ENCODE data around the gene WDR38. TPM values are rescaled to one million over a fixed set of nuclear protein-coding genes. Genes with fewer than 3 reads are reported as not detected.
A peak's percentile ranks its signal among the peaks of the same experiment; 100 is the strongest.

WDR38 gene
- total RNA-seq, 1 donor from 2014 or later = 6.6 TPM

DNA sequence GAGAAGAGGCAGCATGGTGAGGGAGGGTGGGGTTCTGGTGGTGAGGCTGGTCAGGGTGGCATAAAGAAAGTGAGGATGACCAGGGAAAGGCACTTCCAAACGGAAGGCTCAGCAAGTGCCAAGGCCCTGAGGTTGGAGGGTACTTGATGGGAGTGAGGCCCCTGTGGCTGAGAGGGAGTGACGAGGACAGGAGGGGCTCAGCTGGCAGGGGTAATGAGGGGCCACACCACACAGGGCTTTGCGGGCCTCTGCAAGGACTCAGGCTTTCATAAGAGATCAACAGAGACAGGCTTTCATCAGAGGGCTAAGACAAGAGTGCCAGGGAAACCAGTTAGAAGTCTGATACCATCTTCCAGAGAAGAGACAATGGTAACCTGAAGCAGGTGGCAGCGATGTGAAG lies 32.3 kb downstream of the WDR38 start:
- no peak overlapping the region for H3K27ac ChIP-seq
- no peak overlapping the region for H3K4me3 ChIP-seq
- no peaks in the 10 kb centered on the region for H3K27me3 ChIP-seq (ENCODE audit: low read depth)
- no peaks in the 10 kb centered on the region for H3K9me3 ChIP-seq
- intact Hi-C loops (cut with DNase I) = no loop called here
- peaks cover 95% of the 10 kb centered on the region for H3K36me3 ChIP-seq
- DNase-seq (peak; percentile 10), ATAC-seq (no peak)
- TF ChIP-seq, protein P1, sequence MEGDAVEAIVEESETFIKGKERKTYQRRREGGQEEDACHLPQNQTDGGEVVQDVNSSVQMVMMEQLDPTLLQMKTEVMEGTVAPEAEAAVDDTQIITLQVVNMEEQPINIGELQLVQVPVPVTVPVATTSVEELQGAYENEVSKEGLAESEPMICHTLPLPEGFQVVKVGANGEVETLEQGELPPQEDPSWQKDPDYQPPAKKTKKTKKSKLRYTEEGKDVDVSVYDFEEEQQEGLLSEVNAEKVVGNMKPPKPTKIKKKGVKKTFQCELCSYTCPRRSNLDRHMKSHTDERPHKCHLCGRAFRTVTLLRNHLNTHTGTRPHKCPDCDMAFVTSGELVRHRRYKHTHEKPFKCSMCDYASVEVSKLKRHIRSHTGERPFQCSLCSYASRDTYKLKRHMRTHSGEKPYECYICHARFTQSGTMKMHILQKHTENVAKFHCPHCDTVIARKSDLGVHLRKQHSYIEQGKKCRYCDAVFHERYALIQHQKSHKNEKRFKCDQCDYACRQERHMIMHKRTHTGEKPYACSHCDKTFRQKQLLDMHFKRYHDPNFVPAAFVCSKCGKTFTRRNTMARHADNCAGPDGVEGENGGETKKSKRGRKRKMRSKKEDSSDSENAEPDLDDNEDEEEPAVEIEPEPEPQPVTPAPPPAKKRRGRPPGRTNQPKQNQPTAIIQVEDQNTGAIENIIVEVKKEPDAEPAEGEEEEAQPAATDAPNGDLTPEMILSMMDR (IDR thresholded peaks at IDR 0.05) = no peak
- H3K4me1 ChIP-seq = no peaks in the 10 kb centered on the region

DNA sequence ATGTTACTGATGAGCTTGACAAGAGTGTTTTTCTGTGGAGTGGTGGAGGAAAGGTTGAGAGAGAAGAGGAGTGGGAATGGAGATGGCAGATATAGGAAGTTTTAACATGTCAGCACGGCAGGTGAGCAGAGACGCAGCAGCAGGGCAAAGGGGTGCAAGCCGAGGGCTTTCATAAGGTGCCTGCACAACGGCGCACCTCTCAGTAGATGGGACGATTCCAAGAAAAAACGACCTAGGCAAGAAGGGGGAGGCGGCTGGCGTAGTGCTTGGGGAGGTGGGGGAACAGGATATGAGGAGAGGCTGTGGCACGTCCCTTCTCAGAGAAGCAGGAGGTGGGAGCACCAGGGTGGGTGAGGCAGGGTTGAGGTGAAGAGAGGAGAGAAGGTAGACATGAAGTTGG lies 33.2 kb downstream of the WDR38 start:
- intact Hi-C loops (cut with DNase I) = no loop called here
- Histone ChIP-seq H3K4me3 (no peak overlapping the region), H3K27ac (no peak overlapping the region), H3K4me1 (no peaks in the 10 kb centered on the region), H3K27me3 (ENCODE audit: low read depth) (no peaks in the 10 kb centered on the region), H3K9me3 (no peaks in the 10 kb centered on the region), H3K36me3 (peaks cover 94% of the 10 kb centered on the region)
- ATAC-seq (no peak), DNase-seq (peak; percentile 30)
- TF ChIP-seq, protein P1 (IDR thresholded peaks at IDR 0.05) = no peak

DNA sequence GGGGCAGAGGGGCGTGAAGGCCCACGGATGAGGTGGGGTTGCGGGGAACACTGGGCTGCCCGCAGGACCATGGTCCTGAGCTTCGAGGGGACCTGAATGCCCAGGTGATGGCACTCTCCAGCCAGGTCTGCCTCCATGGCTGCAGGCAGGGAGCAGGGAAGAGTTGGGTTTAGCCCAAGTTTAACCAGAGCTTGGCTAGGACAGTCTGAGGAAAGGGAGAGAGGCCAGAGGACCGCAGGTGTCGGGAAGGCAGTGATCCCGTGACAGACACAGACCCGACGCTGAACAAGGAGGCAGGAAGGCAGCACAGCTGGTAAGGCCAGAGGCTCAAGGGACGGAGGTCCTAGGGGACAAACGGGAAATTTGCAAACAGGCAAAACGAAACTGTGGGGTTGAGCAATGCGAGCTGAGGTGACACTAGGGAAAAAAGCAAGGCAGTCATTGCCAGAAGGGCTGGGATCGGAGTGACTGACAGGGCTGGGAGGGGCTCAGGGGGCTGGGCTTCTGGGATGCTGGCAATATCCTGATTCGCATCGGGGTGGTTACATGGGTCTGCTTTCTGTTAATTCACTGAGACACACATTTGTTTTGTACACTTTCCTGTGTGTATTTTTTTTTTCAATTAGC lies 33.7 kb downstream of the WDR38 start:
- Histone ChIP-seq H3K27me3 (ENCODE audit: low read depth) (no peaks in the 10 kb centered on the region), H3K9me3 (no peaks in the 10 kb centered on the region), H3K4me3 (no peak overlapping the region), H3K27ac (no peak overlapping the region), H3K36me3 (peaks cover 94% of the 10 kb centered on the region), H3K4me1 (no peaks in the 10 kb centered on the region)
- DNase-seq = peak; percentile 22
- TF ChIP-seq, protein P1 (IDR thresholded peaks at IDR 0.05) = no peak
- intact Hi-C loops (cut with DNase I) = no loop called here
- no peak for ATAC-seq

- no peak for ATAC-seq
Observed at GRCh38 chr9:124887832-124888231, 34.6 kb downstream of the WDR38 start.

DNA sequence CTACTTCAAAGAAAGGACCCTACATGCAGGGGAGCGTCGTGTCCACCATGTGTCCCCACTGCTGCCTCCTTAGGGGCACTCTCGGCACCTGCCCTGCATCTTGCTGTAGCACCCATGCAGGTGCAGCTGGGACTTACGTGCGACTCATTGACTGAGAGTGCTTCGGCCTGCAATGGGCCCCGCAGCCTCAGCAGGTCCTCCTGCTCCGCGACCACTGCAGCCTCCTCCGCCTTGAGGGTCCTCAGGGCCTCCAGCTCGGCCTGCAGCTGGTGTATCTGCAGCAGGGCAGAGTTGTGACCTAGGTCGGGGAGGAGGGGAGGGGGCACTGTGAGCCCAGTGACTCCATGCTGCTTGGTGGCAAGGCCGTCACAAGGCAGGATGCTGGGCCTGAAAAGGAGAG lies 35.7 kb downstream of the WDR38 start:
- Histone ChIP-seq H3K4me1 (no peaks in the 10 kb centered on the region), H3K9me3 (no peaks in the 10 kb centered on the region), H3K4me3 (no peak overlapping the region), H3K27ac (no peak overlapping the region), H3K36me3 (peaks cover 98% of the 10 kb centered on the region), H3K27me3 (ENCODE audit: low read depth) (no peaks in the 10 kb centered on the region)
- ATAC-seq (no peak), DNase-seq (peak; percentile 38)
- TF ChIP-seq, protein P1 (IDR thresholded peaks at IDR 0.05) = no peak
- intact Hi-C loops (cut with DNase I) = no loop called here

More at GRCh38 chr9:124887832-124888231, 34.6 kb downstream of the WDR38 start:
- TF ChIP-seq, protein P1 (IDR thresholded peaks at IDR 0.05) = no peak
- intact Hi-C loops (cut with DNase I) = no loop called here
- no peak overlapping the region for H3K27ac ChIP-seq
- H3K27me3 ChIP-seq (ENCODE audit: low read depth) = no peaks in the 10 kb centered on the region
- no peak overlapping the region for H3K4me3 ChIP-seq
- peak; percentile 6 for DNase-seq
- peaks cover 94% of the 10 kb centered on the region for H3K36me3 ChIP-seq
- H3K9me3 ChIP-seq = no peaks in the 10 kb centered on the region
- H3K4me1 ChIP-seq = no peaks in the 10 kb centered on the region

Measured in lower lobe of right lung (tissue), 2 donors.